Spleen (tissue), 7 donors: ENCODE data around the gene USP35.
"Not testable (repeated sequence)": the region's sequence is repeated elsewhere in the genome, so short reads cannot be mapped to it uniquely, and the experiment has no call there.

Experiments
- POLR2A ChIP-seq, 3 donors: fragments of 450-650 bp; IDR thresholded peaks; one replicate each; pipeline ENCODE4 v1.5.1; 2017; ENCODE audit warnings: antibody characterized with exemption in 3 of 3, mild to moderate bottlenecking in 1 of 3
- POLR2AphosphoS5 ChIP-seq, 3 donors: sonication (generic); formaldehyde crosslinking; IDR thresholded peaks; one replicate each; pipeline ENCODE4 v1.5.1; 2017; ENCODE audit warnings: antibody characterized with exemption in 3 of 3
- TF ChIP-seq, protein P1 (sequence below), 11 experiments: fragments of 200-600 bp in 7 of 11; fragments of 450-650 bp in 4 of 11; sonication (generic) in 4 of 11; IDR thresholded peaks in 8 of 11; conservative IDR thresholded peaks in 3 of 11; 1 replicate in 7 of 11; 2 replicates in 4 of 11; pipeline versions ENCODE4 v1.4.0 to v1.8.0; 2016 to 2021; ENCODE audit warnings: antibody characterized with exemption in 11 of 11, inconsistent platforms in 4 of 11, mild to moderate bottlenecking in 1 of 11
- donor health status: DM: no; HTN: no; CAD: no; lungs with moderate emphysema.
- donor health status: DM: no; HTN: no; CAD: no.
- donor health status: DM: no; HTN: no; CAD: no.

DNA sequence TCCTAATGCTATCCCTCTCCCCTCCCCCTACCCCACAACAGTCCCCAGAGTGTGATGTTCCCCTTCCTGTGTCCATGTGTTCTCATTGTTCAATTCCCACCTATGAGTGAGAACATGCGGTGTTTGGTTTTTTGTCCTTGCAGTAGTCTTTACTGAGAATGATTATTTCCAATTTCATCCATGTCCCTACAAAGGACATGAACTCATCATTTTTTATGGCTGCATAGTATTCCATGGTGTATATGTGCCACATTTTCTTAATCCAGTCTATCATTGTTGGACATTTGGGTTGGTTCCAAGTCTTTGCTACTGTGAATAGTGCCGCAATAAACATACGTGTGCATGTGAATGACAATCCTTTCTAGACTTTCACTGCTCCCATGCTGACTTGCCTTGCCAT lies 12.9 kb upstream of the USP35 start:
- not testable (repeated sequence) for TF ChIP-seq POLR2A, POLR2AphosphoS5 (IDR thresholded peaks at IDR 0.05)
- TF ChIP-seq, protein P1, sequence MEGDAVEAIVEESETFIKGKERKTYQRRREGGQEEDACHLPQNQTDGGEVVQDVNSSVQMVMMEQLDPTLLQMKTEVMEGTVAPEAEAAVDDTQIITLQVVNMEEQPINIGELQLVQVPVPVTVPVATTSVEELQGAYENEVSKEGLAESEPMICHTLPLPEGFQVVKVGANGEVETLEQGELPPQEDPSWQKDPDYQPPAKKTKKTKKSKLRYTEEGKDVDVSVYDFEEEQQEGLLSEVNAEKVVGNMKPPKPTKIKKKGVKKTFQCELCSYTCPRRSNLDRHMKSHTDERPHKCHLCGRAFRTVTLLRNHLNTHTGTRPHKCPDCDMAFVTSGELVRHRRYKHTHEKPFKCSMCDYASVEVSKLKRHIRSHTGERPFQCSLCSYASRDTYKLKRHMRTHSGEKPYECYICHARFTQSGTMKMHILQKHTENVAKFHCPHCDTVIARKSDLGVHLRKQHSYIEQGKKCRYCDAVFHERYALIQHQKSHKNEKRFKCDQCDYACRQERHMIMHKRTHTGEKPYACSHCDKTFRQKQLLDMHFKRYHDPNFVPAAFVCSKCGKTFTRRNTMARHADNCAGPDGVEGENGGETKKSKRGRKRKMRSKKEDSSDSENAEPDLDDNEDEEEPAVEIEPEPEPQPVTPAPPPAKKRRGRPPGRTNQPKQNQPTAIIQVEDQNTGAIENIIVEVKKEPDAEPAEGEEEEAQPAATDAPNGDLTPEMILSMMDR (IDR thresholded peaks at IDR 0.05 in 8 of 11, conservative IDR thresholded peaks at IDR 0.05 in 3 of 11) = not testable (repeated sequence)
